AG09319 (cell line): ENCODE measurements around the gene SARDH.

Experiments used
- DNase-seq: peaks from one replicate; pipeline ENCODE4 v3.0.0-alpha.2; 2010; ENCODE audit warnings: low read depth; ENCODE audit errors: extremely low read depth
- TF ChIP-seq, protein P1 (sequence below): IDR thresholded peaks from 2 replicates; pipeline ENCODE4 v1.5.1; 2011; ENCODE audit warnings: low read depth, mild to moderate bottlenecking, inconsistent platforms, low read length, moderate library complexity

The SARDH gene, protein sequence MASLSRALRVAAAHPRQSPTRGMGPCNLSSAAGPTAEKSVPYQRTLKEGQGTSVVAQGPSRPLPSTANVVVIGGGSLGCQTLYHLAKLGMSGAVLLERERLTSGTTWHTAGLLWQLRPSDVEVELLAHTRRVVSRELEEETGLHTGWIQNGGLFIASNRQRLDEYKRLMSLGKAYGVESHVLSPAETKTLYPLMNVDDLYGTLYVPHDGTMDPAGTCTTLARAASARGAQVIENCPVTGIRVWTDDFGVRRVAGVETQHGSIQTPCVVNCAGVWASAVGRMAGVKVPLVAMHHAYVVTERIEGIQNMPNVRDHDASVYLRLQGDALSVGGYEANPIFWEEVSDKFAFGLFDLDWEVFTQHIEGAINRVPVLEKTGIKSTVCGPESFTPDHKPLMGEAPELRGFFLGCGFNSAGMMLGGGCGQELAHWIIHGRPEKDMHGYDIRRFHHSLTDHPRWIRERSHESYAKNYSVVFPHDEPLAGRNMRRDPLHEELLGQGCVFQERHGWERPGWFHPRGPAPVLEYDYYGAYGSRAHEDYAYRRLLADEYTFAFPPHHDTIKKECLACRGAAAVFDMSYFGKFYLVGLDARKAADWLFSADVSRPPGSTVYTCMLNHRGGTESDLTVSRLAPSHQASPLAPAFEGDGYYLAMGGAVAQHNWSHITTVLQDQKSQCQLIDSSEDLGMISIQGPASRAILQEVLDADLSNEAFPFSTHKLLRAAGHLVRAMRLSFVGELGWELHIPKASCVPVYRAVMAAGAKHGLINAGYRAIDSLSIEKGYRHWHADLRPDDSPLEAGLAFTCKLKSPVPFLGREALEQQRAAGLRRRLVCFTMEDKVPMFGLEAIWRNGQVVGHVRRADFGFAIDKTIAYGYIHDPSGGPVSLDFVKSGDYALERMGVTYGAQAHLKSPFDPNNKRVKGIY

DNA sequence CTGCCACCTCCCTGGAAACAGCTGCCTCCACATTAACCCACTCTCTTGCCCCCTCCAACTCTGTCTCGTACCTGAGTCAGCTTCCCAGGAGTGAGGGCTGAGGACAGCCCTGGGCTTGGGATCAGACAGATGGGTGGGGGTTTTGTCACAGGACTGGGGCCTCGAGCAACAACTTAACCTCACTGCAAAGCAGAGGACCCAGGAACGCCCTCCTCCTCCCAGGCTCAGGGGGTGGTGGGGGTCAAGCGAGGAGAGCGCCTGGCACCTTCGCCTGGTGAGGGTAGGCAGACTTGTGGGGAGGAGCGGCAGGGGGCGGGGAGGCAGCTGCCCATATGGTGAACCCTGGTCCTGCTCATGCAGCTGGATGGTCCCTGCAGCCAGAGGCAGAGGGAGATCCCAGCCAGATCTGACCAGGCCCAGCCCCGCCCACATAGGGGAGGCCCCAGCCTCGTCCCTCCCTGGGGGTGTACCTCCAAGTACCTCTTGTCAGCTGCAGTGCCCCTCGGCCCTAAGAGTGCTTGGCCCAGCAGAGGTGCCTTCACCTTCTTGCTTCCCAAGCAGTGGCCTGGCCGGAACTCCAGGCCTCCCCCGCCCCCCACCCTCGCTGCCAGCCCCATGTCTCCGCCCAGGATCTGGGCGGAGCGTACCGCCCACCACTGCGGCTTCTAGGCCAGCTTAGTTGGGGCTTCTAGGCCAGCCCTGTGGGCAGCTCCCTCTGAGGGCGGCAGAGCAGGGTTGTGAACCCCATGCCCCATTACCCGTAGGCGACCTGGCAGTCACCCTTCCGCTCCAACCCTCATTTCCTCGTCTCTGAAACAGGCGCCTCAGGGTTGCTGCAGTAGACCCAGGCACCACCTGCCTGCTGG is at the start of gene SARDH:
Gene SARDH (minus strand): TSS at position 579 of the 866 bp plus-strand sequence. CDS start 4,179 bp downstream, outside the sequence.
- TF ChIP-seq, protein P1, sequence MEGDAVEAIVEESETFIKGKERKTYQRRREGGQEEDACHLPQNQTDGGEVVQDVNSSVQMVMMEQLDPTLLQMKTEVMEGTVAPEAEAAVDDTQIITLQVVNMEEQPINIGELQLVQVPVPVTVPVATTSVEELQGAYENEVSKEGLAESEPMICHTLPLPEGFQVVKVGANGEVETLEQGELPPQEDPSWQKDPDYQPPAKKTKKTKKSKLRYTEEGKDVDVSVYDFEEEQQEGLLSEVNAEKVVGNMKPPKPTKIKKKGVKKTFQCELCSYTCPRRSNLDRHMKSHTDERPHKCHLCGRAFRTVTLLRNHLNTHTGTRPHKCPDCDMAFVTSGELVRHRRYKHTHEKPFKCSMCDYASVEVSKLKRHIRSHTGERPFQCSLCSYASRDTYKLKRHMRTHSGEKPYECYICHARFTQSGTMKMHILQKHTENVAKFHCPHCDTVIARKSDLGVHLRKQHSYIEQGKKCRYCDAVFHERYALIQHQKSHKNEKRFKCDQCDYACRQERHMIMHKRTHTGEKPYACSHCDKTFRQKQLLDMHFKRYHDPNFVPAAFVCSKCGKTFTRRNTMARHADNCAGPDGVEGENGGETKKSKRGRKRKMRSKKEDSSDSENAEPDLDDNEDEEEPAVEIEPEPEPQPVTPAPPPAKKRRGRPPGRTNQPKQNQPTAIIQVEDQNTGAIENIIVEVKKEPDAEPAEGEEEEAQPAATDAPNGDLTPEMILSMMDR, result no peak
- DNase-seq, result no peak

GRCh38 chr9:133787754-133788025 is 49.5 kb upstream of the SARDH start:
- TF ChIP-seq, protein P1, result no peak
- no peak for DNase-seq

DNA sequence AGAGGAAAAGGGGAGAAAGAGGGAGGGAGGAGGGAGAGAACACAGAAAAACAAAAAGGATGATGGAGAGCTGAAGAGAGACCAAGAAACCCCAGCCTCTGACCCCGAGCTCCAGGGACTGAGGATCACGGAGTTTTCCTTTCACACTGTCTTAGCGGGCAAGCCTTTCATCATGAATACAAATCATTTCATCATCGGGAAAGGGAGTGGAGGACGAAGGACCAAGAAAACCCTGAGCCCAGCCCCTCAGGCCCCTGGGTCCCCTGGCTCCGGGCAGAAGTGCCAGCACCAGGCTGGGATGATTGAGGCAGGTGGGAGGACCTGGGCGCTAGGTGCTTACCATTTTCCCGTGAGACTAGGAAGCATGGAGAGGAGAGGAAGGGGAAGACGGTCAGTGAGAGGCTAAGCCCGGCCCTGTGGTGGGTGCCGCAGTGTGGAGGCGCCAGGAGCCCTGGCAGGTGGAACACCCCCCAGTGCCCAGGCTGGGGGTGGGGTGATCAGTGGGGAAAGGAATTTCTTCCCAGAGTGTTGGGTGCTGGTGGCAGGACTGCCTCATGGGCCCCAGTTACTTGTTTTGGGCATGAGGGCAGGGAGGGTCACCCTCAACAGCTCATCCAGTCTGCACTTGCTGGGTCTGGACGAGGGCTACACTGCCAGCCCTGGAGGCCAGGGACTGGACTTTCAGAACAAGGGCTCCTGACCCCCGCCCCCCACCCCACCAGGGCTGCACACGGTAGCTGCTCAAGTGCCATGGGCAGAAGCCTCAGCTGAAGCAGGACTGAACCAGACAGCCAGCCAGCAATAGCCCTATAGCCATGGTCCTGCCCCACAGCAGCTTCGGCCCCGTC is 49.0 kb upstream of the SARDH start:
- TF ChIP-seq, protein P1, result no peak
- no peak for DNase-seq

DNA sequence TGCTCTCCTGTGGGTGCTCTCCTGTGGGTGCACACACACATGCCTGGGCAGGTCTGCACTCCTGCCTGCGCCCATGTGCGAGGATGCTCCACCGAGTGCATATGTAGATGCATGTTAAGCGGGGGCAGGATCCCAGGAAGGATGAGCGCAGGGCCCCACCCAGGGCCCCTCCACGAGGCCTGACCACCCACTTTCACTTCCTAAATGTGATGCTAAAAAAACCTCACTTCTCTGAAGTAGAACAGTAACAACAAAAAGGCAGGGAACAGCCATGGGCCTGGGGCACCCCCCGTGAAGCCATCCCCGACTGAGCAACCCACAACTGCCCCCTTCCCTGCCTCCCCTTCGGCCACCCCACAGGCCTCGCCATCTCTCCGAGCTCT is 48.2 kb upstream of the SARDH start:
- TF ChIP-seq, protein P1, result no peak
- DNase-seq, result no peak

GRCh38 chr9:133785753-133786370 is 47.7 kb upstream of the SARDH start:
- TF ChIP-seq, protein P1, result no peak
- DNase-seq, result no peak

GRCh38 chr9:133784731-133785561 is 46.8 kb upstream of the SARDH start:
- TF ChIP-seq, protein P1, result no peak
- no peak for DNase-seq
